Duodenal mucosa (tissue), 2 donors: Measurements from ENCODE around the gene NFIC.
"Not testable (repeated sequence)": the region's sequence is repeated elsewhere in the genome, so short reads cannot be mapped to it uniquely, and the experiment has no call there.

Experiments
- H3K27ac ChIP-seq: one replicate; pipeline ENCODE4 v1.7.0; 2013; ENCODE audit warnings: low read depth, low read length
- H3K27me3 ChIP-seq, 2 donors: one replicate each; pipeline ENCODE4 v1.7.0; 2013; ENCODE audit warnings: low read length in 2 of 2, control low read depth in 1 of 2; ENCODE audit not compliant: insufficient read depth in 2 of 2, control insufficient read depth in 1 of 2
- H3K36me3 ChIP-seq, 2 donors: one replicate each; pipeline ENCODE4 v1.7.0; 2013; ENCODE audit warnings: low read length in 2 of 2, control low read depth in 1 of 2; ENCODE audit not compliant: insufficient read depth in 2 of 2, control insufficient read depth in 1 of 2
- H3K4me1 ChIP-seq, 2 donors: one replicate each; pipeline ENCODE4 v1.7.0; 2013; ENCODE audit warnings: low read length in 2 of 2, control low read depth in 1 of 2; ENCODE audit not compliant: insufficient read depth in 2 of 2, control insufficient read depth in 1 of 2
- H3K4me3 ChIP-seq, 2 donors: one replicate each; pipeline ENCODE4 v1.7.0; 2013; ENCODE audit warnings: low read length in 2 of 2, low read depth in 1 of 2
- H3K9ac ChIP-seq, 2 donors: one replicate each; pipeline ENCODE4 v1.7.0; 2013; ENCODE audit warnings: low read length in 2 of 2, low read depth in 1 of 2
- H3K9me3 ChIP-seq, 2 donors: one replicate each; pipeline ENCODE4 v1.7.0; 2013; ENCODE audit warnings: low read length in 2 of 2, control low read depth in 1 of 2; ENCODE audit not compliant: control insufficient read depth in 1 of 2

Gene NFIC

DNA sequence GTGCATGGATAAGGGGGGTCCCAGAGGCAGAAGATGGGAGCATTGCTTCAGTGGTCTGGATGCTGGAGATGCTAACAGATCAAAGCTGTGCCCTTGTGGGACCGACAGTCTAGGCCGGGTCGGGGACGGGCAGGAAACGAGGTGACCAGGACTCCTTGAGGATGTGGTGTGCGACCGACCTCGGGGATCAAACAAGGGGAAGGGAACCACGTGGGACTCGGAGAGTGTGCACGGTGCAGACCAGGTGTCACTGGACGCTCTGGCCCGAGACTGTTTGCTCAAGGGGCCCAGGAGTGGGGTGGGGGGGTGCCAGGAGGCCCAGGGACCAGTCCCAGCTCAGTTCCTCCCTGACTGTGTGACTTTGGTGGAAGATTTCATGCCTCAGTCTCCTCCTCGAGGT lies 6.0 kb downstream of the NFIC start:
- Histone ChIP-seq H3K9me3 (no peaks in the 10 kb centered on the region), H3K4me3 (no peak overlapping the region), H3K36me3 (no peaks in the 10 kb centered on the region), H3K9ac (no peak overlapping the region), H3K27me3 (no peaks in the 10 kb centered on the region), H3K27ac (no peak overlapping the region), H3K4me1 (peaks cover 8 to 32% of the 10 kb centered on the region in 2 donors)

DNA sequence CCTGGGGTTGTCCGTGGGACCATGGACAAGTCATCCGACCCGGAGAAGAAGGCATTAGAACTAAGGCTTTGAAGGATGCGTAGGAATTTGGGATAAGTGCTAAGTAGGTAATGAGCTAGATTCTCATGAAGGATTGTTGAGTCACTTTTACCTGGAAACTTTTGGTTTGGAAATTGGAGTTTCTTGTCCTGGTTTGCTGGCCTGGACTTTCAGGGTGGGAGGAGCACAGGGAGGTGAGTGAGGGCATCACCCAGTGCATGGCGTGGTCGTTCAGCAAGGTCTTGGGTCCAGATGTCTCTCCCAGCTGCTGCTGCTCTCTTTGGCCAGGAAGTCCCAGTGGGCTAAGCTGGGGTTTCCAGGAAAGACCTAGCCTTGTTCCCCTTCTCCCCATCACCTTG lies 7.6 kb downstream of the NFIC start:
- Histone ChIP-seq H3K4me3 (no peak overlapping the region), H3K27ac (peak overlapping the region; percentile 56), H3K9me3 (no peaks in the 10 kb centered on the region), H3K9ac (no peak overlapping the region), H3K27me3 (no peaks in the 10 kb centered on the region), H3K36me3 (no peaks in the 10 kb centered on the region), H3K4me1 (peaks cover 0 to 18% of the 10 kb centered on the region in 2 donors)

DNA sequence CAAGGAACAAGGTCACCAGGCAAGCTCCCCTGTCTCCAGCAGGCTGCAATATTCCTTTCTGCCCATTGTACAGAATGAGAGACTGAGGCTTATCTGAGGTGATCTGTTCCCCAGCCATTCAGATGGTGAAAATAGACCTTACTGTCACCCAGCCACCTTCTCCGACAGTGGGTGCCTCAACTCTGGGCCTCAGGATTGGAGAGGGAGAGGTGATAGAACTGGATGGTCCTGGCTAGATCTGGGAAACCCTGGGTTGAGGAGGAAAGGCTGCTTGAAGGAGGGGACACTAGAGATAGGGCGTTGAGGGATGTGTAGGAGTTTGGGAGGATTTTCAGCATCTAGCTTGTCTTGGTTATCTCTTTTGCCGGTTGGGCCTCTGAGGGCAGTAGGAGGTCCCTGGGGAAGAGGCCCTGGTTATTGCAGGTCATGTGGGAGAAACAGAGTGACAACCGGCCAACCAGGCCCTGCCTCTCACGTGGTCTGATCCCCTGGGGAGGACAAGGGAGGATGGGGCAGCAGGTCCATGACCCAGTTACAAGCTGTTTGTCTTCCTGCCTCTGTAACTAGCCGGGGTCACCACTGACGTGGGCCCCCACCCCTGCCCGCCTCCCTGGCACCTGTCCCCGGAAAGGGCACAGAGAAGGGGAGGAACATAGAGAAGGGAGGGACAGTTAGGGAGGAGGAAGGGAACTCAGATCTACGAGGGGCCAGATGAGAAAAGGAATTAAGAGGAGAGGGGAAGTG lies 8.2 kb downstream of the NFIC start:
- Histone ChIP-seq H3K4me1 (peaks cover 0 to 16% of the 10 kb centered on the region in 2 donors), H3K9me3 (no peaks in the 10 kb centered on the region), H3K9ac (no peak overlapping the region), H3K36me3 (no peaks in the 10 kb centered on the region), H3K27me3 (no peaks in the 10 kb centered on the region), H3K27ac (peak overlapping the region; percentile 56), H3K4me3 (no peak overlapping the region)

DNA sequence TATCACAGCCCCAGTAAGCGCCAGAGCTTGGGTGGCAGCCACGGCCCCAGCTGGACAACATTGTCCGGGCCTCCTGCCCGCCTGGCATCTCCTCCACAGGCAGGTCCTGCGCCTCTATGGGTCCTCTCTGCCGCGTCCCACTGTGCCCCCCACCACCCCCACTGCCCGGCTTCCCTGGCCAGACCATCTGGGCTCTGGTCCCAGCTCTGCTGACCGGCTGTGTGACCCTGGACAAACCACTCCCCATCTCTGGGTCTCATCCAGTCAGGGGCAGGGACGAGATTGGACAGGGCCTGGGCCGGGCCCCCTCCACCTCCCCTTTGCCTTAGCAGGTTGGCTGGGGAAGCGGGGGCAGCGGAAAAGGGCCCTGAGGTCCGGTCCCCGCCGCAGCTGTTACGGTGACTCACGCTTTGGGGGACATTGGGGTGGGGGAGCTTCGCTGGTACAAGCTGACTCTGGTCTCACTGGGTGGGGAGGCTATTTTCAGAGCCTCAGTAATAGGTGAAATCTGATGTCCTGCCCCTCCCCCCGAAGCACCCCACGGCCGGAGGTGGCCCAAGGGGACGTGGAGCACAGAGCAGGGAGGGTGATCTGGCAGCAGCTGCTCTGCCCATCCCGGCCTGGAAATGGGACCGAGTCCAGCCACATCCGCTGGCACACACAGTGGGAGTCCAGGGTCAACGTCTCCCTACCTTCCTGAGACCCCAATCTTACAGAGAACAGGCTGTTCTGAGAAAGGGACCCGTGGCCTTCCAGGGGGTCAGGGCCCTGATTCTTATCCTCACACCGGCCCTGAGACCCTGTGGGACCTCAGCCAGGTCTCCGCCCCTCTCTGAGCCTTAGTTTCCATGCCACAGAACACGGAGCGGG lies 9.1 kb downstream of the NFIC start:
- Histone ChIP-seq H3K9me3 (no peaks in the 10 kb centered on the region), H3K27ac (peak overlapping the region; percentile 65), H3K4me3 (no peak overlapping the region), H3K9ac (no peak overlapping the region), H3K4me1 (peaks cover 0 to 13% of the 10 kb centered on the region in 2 donors), H3K36me3 (no peaks in the 10 kb centered on the region), H3K27me3 (no peaks in the 10 kb centered on the region)

DNA sequence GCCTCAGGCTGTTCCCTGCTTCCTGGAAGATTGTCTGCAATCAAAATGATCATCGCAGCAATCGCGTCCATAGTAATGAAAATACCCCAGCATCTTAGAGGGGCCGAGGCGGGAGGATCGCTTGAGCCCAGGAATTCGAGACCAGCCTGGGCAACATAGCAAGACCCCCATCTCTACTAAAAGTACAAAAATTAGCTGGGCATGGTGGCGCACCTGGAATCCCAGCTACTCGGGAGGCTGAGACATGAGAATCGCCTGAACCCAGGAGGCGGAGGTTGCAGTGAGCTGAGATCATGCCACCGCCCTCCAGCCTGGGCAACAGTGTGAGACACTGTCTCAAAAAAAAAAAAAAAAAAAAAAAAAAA lies 9.7 kb downstream of the NFIC start:
- not testable (repeated sequence) for H3K9me3 ChIP-seq, H3K9ac ChIP-seq, H3K4me3 ChIP-seq, H3K4me1 ChIP-seq, H3K27me3 ChIP-seq, H3K36me3 ChIP-seq
- peak overlapping the region; percentile 65 for H3K27ac ChIP-seq

DNA sequence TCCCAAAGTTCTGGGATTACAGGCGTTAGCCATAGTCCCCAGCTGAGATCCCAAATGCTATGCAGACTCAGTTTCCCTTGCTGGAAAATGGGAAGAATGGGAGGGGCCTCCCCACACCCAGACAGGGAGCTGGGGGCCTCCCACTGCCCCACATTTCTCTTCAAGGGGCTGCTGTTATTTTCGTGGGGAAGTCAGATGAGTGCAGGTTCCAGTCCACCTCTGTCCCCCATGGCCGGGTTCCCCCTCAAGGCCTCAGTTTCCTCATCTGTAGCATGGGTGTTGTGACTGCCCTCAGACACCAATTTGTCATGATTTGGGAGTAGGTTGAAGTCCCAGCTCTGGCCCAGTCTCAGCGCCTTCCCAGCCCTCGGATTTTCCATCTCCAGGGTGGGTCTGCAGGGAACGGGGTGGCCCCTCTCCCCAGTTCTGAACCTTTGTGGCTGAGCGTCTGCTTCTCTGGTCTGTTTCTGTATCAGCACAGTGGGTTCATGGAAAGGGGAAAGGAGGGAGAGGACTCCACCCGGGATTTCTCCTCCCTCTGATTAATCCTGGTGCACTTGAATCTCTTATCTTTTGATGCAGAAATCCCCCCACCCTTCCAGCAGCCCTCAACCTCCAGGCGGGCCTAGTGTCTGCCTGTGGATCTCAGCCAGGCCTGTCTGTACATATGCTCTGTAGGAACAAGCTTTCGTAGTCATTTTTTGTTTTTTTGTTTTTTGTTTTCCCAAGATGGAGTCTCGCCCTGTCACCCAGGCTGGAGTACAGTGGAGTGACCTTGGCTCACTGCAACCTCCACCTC lies 12.2 kb downstream of the NFIC start:
- Histone ChIP-seq H3K27ac (no peak overlapping the region), H3K4me1 (peaks cover 0 to 18% of the 10 kb centered on the region in 2 donors), H3K9ac (no peak overlapping the region), H3K4me3 (no peak overlapping the region), H3K9me3 (no peaks in the 10 kb centered on the region), H3K36me3 (peaks cover 7 to 18% of the 10 kb centered on the region in 2 donors), H3K27me3 (no peaks in the 10 kb centered on the region)

DNA sequence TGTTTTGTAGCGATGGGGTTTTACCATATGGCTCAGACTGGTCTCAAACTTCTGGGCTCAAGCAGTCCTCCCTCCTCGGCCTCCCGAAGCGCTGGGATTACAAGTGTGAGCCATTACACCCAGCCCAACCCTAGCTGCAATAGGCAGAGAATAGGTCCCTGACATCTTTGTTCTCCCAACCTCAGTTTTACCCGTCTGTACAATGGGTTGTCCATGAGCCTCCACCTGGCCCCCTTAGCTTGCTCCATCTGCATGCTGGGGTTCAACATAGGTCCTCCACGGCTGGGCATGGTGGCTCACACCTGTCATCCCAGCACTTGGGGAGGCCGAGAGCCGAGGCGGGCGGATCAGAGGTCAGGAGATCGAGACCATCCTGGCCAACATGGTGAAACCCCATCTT lies 14.4 kb downstream of the NFIC start:
- H3K27me3 ChIP-seq = no peaks in the 10 kb centered on the region
- H3K4me3 ChIP-seq = no peak overlapping the region
- H3K27ac ChIP-seq = no peak overlapping the region
- H3K36me3 ChIP-seq = peaks cover 7 to 18% of the 10 kb centered on the region in 2 donors
- H3K9ac ChIP-seq = no peak overlapping the region
- H3K4me1 ChIP-seq = peaks cover 0 to 20% of the 10 kb centered on the region in 2 donors
- no peaks in the 10 kb centered on the region for H3K9me3 ChIP-seq

DNA sequence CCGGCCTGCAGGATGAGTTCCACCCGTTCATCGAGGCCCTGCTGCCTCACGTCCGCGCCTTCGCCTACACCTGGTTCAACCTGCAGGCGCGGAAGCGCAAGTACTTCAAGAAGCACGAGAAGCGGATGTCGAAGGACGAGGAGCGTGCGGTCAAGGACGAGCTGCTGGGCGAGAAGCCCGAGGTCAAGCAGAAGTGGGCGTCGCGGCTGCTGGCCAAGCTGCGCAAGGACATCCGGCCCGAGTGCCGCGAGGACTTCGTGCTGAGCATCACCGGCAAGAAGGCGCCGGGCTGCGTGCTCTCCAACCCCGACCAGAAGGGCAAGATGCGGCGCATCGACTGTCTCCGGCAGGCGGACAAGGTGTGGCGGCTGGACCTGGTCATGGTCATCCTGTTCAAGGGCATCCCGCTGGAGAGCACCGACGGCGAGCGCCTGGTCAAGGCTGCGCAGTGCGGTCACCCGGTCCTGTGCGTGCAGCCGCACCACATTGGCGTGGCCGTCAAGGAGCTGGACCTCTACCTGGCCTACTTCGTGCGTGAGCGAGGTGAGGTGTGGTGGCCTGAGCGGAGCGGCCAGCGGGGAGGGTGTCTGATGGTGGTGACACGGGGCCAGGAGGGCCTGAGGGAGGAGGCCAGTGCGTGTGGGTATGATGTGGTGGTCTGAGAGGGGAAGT lies 15.5 kb downstream of the NFIC start:
- Histone ChIP-seq H3K27ac (no peak overlapping the region), H3K4me1 (peaks cover 4 to 24% of the 10 kb centered on the region in 2 donors), H3K9me3 (no peaks in the 10 kb centered on the region), H3K9ac (no peak overlapping the region), H3K4me3 (no peak overlapping the region), H3K36me3 (peaks cover 7 to 21% of the 10 kb centered on the region in 2 donors), H3K27me3 (no peaks in the 10 kb centered on the region)

DNA sequence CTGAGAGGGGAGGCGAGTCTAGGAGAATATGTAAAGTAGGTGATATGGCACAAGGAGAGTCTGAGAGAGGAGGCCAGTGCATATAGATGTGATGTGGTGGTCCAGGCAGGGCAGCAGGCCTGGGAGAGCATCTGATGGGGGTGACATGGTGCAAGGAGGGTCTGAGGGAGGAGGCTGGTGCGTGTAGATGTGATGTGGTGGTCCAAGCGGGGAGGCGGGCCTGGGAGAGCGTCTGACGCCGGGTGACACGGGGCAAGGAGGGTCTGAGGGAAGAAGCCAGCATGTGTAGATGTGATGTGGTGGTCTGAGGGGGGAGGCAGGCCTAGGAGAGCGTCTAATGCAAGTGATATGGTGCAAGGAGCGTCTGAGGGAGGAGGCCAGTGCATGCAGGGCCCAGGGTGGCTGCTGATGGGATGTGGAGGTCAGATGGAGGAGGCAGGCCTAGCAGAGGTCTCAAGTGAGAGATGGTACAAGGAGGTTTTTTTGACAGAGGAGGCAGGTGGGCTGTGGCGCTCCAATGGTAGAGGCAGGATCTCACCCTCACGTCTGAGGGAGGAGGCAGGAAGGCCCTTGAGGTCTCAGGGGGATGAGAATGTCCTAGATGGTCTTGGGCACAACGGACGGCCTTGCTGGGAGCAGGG lies 16.2 kb downstream of the NFIC start:
- Histone ChIP-seq H3K4me1 (peaks cover 8 to 30% of the 10 kb centered on the region in 2 donors), H3K36me3 (peaks cover 7 to 21% of the 10 kb centered on the region in 2 donors), H3K27ac (no peak overlapping the region), H3K9ac (no peak overlapping the region), H3K4me3 (no peak overlapping the region), H3K9me3 (no peaks in the 10 kb centered on the region), H3K27me3 (no peaks in the 10 kb centered on the region)
